Lower leg skin (tissue), 3 donors: ENCODE measurements around the gene HMCN2.

Source experiments
- CTCF ChIP-seq, 3 donors: fragments of 450-650 bp; IDR thresholded peaks; one replicate each; pipeline ENCODE4 v1.5.1; 2016; ENCODE audit warnings: antibody characterized with exemption in 3 of 3, mild to moderate bottlenecking in 3 of 3, moderate library complexity in 2 of 3
- POLR2A ChIP-seq, 2 donors: fragments of 450-650 bp; IDR thresholded peaks; one replicate each; pipeline ENCODE4 v1.6.1; 2016 to 2017; ENCODE audit warnings: antibody characterized with exemption in 2 of 2, mild to moderate bottlenecking in 1 of 2, moderate library complexity in 1 of 2

- TF ChIP-seq CTCF (IDR thresholded peaks at IDR 0.05), result peak in 1 of 3 donors; percentile 82
- no peak for TF ChIP-seq POLR2A (IDR thresholded peaks at IDR 0.05)
These were observed 195.7 kb downstream of the HMCN2 start for GRCh38 chr9:130461218-130461630.
